Lower lobe of right lung (tissue), 2 donors: ENCODE measurements around the gene RRP8. TPM values are rescaled to one million over a fixed set of nuclear protein-coding genes. Genes with fewer than 3 reads are reported as not detected.

ENCODE experiments used
- ATAC-seq, 2 donors: fragments of 200-7000 bp; cut with Tn5 transposase; one replicate each; pipeline ENCODE4 v1.9.1; 2020 to 2022; ENCODE audit warnings: mild to moderate bottlenecking in 2 of 2, moderate library complexity in 2 of 2
- DNase-seq: peaks from one replicate; pipeline ENCODE4 v3.0.0-alpha.2; 2020
- H3K27ac ChIP-seq: fragments of 200-600 bp; one replicate; pipeline ENCODE4 v1.8.0; 2022
- H3K27me3 ChIP-seq: fragments of 200-600 bp; one replicate; pipeline ENCODE4 v1.8.0; 2022; ENCODE audit warnings: low read depth
- H3K36me3 ChIP-seq: fragments of 200-600 bp; one replicate; pipeline ENCODE4 v1.8.0; 2022; ENCODE audit warnings: mild to moderate bottlenecking
- H3K4me1 ChIP-seq: fragments of 200-600 bp; one replicate; pipeline ENCODE4 v1.8.0; 2022
- H3K4me3 ChIP-seq: fragments of 200-600 bp; one replicate; pipeline ENCODE4 v1.8.0; 2022; ENCODE audit warnings: mild to moderate bottlenecking
- H3K9me3 ChIP-seq: fragments of 200-600 bp; one replicate; pipeline ENCODE4 v1.8.0; 2022
- intact Hi-C: fragments of 100-400 bp; cut with DNase I; formaldehyde crosslinking; loops from one replicate; pipeline ENCODE4 v1.11.0; 2022
- total RNA-seq: library from RNA; stranded (reverse); fragmentation: NEBNext Ultra II Directional; extraction: Animal tissue kit (Norgen Biotek cat#: 25700); gene quantifications from one replicate; pipeline ENCODE4 v1.2.1, GENCODE V29; 2021
- TF ChIP-seq, protein P1 (sequence below): fragments of 200-600 bp; IDR thresholded peaks from one replicate; pipeline ENCODE4 v1.8.0; 2022; ENCODE audit warnings: antibody characterized with exemption, mild to moderate bottlenecking
- donor health status: DM: no; HTN: yes; CAD: no; lungs with severe emphysema.

Gene RRP8
- total RNA-seq, 1 donor from 2014 or later, result 16.5 TPM

DNA sequence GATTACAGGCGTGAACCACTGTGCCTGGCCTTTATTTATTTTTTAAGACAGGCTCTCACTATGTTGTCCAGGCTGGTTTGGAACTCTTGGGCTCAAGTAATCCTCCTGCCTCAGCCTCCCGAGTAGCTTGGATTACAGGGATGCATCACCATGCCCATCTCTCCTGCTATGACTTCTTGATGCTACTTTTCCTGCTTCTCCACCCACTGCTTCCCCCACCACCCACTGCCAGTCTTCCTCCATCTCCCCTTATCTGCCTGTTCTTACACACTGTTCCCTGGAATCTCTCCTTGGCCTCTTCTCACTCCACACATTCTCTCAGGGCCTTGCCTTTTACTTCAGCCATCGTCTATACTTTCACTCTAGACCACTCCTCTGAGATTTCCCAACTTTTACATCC lies 33.1 kb upstream of the RRP8 start:
- Histone ChIP-seq H3K9me3 (no peaks in the 10 kb centered on the region), H3K27ac (peak overlapping the region; percentile 78), H3K4me3 (no peak overlapping the region), H3K4me1 (peaks cover 49% of the 10 kb centered on the region), H3K36me3 (peaks cover 22% of the 10 kb centered on the region), H3K27me3 (no peaks in the 10 kb centered on the region)
- intact Hi-C loops, result no loop called here
- TF ChIP-seq, protein P1, sequence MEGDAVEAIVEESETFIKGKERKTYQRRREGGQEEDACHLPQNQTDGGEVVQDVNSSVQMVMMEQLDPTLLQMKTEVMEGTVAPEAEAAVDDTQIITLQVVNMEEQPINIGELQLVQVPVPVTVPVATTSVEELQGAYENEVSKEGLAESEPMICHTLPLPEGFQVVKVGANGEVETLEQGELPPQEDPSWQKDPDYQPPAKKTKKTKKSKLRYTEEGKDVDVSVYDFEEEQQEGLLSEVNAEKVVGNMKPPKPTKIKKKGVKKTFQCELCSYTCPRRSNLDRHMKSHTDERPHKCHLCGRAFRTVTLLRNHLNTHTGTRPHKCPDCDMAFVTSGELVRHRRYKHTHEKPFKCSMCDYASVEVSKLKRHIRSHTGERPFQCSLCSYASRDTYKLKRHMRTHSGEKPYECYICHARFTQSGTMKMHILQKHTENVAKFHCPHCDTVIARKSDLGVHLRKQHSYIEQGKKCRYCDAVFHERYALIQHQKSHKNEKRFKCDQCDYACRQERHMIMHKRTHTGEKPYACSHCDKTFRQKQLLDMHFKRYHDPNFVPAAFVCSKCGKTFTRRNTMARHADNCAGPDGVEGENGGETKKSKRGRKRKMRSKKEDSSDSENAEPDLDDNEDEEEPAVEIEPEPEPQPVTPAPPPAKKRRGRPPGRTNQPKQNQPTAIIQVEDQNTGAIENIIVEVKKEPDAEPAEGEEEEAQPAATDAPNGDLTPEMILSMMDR, result no peak
- ATAC-seq, result no peak
- DNase-seq, result no peak

DNA sequence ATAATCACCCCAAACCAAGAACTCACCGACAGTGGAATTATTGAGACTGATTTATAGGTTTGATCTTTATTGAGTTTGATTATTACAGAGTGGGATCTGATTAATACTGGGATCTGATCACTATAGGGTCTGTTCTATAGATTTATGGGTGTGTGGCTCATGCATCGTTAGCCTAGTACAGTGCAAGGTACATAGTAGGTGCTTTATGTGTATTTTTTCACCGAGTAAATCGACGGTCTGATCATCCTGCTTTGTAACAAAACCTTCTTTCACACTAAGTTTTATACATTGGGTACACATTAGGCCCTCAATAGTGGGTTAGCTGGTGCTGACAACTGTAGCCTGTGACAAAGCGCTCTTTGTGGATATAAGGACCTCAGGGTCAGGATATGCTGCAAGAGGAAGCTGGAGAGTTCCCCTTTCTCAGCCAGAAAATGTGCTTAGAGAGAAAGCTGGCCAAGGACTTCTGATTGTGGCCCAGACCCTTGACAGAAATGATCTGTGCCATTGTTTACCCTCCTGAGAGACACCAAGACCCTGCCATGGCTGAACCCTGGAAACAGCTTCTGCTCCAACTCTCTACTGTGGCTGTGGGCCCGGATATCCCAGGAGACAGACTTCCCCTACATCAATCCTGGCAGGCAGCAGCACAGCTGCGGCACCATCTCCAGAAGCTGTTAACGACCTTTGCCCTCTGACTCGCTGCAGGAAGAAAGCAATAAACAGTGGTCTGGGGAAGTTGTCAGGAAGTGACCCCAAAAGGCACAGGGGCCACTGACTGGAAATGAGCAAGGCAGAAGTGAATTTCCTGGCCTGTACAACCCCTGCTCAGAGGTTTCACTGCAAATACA lies 31.9 kb upstream of the RRP8 start:
- Histone ChIP-seq H3K27me3 (no peaks in the 10 kb centered on the region), H3K36me3 (peaks cover 29% of the 10 kb centered on the region), H3K27ac (peak overlapping the region; percentile 78), H3K4me3 (no peak overlapping the region), H3K9me3 (no peaks in the 10 kb centered on the region), H3K4me1 (peaks cover 49% of the 10 kb centered on the region)
- DNase-seq, result peak; percentile 56
- intact Hi-C loops, result no loop called here
- TF ChIP-seq, protein P1, result no peak
- peak; percentile 56 to 64 for ATAC-seq

DNA sequence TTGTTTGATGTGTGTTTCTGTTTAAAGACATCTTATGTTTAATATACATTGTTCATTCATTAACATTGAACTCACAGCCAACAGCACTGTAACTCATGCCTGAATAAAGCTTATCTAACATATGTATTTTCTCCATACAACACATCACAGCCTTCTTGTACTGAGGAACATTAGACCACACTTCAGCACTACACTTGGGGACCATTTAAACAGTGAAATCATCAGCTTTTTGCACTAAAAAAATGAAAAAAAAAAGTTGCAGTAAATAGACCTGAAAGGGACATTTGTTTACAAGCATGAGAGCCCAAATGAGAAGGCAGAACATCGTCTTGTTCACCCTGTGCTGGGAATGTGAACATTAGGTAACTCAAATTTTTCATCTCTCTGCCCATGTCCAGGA lies 31.1 kb upstream of the RRP8 start:
- Histone ChIP-seq H3K27ac (peak overlapping the region; percentile 78), H3K4me1 (peaks cover 49% of the 10 kb centered on the region), H3K4me3 (no peak overlapping the region), H3K27me3 (no peaks in the 10 kb centered on the region), H3K36me3 (peaks cover 34% of the 10 kb centered on the region), H3K9me3 (no peaks in the 10 kb centered on the region)
- ATAC-seq, result no peak
- TF ChIP-seq, protein P1, result no peak
- no peak for DNase-seq
- intact Hi-C loops, result no loop called here

DNA sequence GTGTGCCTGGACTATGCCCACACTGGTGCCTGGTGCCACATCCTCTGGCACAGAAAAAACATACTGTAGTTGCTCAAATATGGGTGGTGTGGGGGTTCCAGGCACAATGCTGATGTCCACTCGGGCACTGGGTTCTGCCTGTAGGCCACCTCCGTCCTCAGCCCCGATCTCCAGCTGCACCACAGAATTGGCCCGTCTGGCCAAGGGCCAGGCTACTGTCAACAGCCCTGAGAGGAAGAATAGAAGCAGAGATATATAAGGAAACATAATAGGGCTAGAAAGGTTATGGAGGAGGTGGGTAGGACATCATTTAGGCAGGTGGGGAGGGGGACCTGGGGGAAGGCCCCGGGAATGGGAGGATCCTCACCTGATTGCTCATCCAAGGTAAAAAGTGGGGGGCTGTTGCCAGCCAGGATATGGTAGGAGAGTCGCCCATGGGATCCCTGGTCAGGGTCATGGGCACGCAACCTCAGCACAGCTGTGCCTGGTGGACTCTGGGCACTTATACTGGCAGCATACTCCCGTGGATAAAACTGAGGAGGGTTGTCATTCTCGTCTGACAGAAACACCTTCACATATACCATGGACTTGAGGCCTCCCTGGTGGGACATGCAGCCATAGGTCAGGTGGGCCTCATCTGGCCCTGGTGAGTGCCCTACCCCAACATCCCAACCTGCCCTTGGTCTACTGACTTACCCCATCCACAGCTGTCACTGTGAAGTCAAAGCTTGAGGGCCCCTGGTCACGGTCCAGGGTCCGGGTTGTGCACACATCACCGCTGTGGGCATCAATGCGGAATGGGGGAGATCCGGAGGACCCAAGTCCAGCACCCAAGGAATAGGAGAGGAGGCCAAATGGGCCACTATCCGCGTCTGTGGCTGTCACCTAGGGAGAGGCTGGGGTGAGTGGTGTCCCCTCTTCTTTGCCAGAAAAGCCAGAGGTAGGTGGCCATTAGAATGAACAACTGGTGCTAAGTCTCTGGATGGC lies 30.3 kb upstream of the RRP8 start:
- no peak overlapping the region for H3K4me3 ChIP-seq
- ATAC-seq (no peak), DNase-seq (no peak)
- H3K36me3 ChIP-seq, result peaks cover 42% of the 10 kb centered on the region
- H3K27me3 ChIP-seq, result no peaks in the 10 kb centered on the region
- no peaks in the 10 kb centered on the region for H3K9me3 ChIP-seq
- H3K27ac ChIP-seq, result peak overlapping the region; percentile 78
- peaks cover 46% of the 10 kb centered on the region for H3K4me1 ChIP-seq
- intact Hi-C loops, result no loop called here
- TF ChIP-seq, protein P1, result no peak
